ENCODE results near the gene GOLT1B. TPM values are rescaled to one million over a fixed set of nuclear protein-coding genes. Genes with fewer than 3 reads are reported as not detected.

The GOLT1B gene, protein sequence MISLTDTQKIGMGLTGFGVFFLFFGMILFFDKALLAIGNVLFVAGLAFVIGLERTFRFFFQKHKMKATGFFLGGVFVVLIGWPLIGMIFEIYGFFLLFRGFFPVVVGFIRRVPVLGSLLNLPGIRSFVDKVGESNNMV
- 69.7 to 115 TPM (median 96.1 TPM) in 5 replicates for total RNA-seq (2022; extraction: Qiagen RNA extraction)

DNA sequence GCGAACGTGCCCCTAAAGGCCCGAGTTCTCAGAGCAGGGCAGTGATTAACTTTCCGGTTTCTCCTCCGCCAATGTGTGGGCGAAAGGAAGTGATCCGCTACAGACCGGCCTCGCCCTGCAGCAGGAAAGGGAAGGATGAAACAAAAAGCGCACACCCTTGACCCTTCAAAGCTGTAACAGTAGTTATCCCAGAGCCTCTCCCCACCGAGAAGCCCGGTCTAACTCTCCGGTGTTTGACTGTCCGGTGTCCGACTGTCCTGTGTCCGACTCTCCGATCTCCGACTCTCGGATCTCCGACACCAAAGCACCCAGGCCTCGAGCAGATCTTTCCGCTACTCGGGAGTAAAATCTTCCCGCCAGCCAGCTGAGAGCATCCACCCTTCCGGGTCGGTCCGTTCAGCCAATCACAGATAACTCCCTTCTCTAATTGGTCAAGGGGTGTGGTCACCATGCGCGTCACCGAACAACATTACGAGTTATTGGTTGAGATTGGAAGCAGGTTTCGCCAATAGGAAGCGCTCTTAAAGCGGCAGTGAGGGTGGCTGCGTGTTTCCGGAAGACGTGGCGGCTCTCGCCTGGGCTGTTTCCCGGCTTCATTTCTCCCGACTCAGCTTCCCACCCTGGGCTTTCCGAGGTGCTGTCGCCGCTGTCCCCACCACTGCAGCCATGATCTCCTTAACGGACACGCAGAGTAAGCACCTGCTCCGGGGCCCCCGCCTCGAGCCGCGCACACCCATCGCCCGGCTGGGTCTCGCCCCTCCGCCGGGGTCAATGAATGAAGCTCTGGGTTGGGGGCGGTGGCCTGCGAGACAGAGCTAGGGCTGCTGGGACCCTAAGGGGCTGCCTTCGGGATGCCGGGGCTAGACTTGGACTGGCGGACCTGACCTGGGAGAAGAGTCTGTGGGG, at the start of gene GOLT1B, which contains the start of gene RECQL:
GOLT1B (plus strand) TSS at position 532 of the 906 bp plus-strand sequence; CDS start at position 667, 135 bp downstream.
RECQL (minus strand) TSS at position 378 of the 906 bp plus-strand sequence. CDS start 2,065 bp downstream, outside the sequence.

DNA sequence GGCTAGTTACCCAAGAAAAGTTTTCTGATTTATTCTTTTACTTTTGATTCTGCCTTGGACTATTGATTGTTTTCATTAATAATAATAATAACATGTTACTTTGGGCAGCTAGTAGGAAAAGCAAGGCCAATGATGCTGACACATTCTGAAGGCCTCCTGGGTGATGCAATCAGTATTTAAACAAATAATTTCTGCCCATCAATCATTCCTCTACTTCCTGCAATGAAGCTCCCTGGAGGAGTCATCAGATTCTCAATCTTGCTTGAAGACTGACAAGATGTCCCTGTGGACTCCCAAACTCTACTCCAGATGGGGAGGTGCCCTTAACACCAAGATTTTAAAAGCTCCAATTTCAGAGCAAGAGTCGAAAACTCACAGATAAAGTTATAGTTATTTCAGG, 24.5 kb downstream of the GOLT1B start, which contains the start of gene SPX:
SPX (plus strand) TSS at position 244 of the 400 bp plus-strand sequence. CDS start 177 bp downstream, outside the sequence.

Other genes with a start within 250 kb of the GOLT1B start
- gene SLCO1A2, start 166.9 kb upstream of the GOLT1B start, total RNA-seq (2022; extraction: Qiagen RNA extraction), result 0.13 TPM in 1 of 5 replicates, not detected in the others
- not detected in 5 replicates for gene IAPP, start 128.9 kb upstream of the GOLT1B start, total RNA-seq (2022; extraction: Qiagen RNA extraction)
- gene PYROXD1, start 64.1 kb upstream of the GOLT1B start, total RNA-seq (2022; extraction: Qiagen RNA extraction), result 6.5 to 7.9 TPM (median 6.9 TPM) in 5 replicates
- gene RECQL, start 154 bp upstream of the GOLT1B start, total RNA-seq (2022; extraction: Qiagen RNA extraction), result 47.5 to 70.4 TPM (median 65.8 TPM) in 5 replicates
- 2.8 to 4.0 TPM (median 3.3 TPM) in 5 replicates for gene SPX, start 24.5 kb downstream of the GOLT1B start, total RNA-seq (2022; extraction: Qiagen RNA extraction)
- 0.10 TPM in 1 of 5 replicates, not detected in the others for gene GYS2, start 103.1 kb downstream of the GOLT1B start, total RNA-seq (2022; extraction: Qiagen RNA extraction)
- gene LDHB, start 156.1 kb downstream of the GOLT1B start, total RNA-seq (2022; extraction: Qiagen RNA extraction), result 1,524 to 1,708 TPM (median 1,593 TPM) in 5 replicates